Omental fat pad (tissue), 4 donors: ENCODE results near the gene GNAO1. TPM values are rescaled to one million over a fixed set of nuclear protein-coding genes. Genes with fewer than 3 reads are reported as not detected.

Experiments used
- ATAC-seq: fragments of 150-250 bp; one replicate; pipeline ENCODE4 v1.9.1; 2016; ENCODE audit warnings: mild to moderate bottlenecking, moderate library complexity; ENCODE audit not compliant: low FRiP score
- DNase-seq: peaks from one replicate; pipeline ENCODE4 v3.0.0-alpha.2; 2019; ENCODE audit warnings: low spot score
- CTCF ChIP-seq, 3 donors: fragments of 450-650 bp; IDR thresholded peaks; one replicate each; pipeline ENCODE4 v1.5.1; 2016 to 2017; ENCODE audit warnings: antibody characterized with exemption in 3 of 3, mild to moderate bottlenecking in 3 of 3, moderate library complexity in 2 of 3
- total RNA-seq, 4 donors: library from RNA; depleted of rRNA; stranded (reverse); fragments of >200 nt; gene quantifications; one replicate each; pipeline ENCODE4 v1.1.0, GENCODE V29; 2016

Gene GNAO1
- total RNA-seq, 4 donors from 2014 or later, result 1.4 to 2.6 (median 2.3) TPM

- DNase-seq (no peak), ATAC-seq (no peak)
- TF ChIP-seq CTCF (IDR thresholded peaks at IDR 0.05), result no peak
These were observed 152.6 kb downstream of the GNAO1 start for GRCh38 chr16:56343661-56344517.

DNA sequence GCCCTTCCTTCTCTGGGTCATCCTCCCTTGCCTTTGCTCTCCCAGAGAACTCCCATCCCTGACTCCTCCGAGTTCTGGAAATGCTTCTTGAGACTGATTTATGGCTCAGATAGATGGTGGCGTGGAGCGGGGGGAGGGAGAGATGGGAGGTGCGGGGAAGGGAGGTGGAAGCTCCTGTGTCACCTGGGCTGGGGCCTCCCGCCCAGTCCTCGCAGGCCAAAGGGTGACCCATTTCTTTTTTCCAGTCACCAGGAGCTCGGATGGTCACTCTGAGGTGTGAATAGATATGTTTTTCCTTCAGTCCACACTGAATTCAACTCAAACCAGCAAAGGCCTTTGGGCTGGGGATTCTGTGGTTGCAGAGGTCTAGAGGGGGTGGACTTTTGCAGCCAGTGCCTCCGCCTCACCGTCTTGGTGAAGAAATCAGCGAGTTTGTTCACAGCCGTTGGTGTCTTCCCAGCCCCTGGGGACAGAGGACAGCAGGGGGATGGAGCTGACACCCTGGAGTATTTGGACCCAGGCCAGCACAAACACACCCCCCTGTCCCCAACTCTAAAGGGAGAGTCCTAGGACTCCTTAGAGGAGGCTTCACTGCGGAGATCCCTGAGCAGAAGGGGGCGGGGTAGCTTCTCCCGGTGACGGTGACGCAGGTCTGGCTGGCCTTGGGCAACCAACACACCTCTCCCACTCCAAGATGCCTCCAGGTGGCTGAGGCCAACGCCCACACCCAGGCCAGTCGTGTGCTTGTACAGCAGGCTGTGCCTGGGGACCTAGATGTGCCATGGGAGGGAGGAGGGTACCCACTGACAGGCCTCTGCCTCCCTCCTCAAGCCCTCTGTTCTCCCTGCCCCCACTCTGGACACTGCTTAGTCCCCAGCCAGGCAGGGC, 153.5 kb downstream of the GNAO1 start:
- DNase-seq, result no peak
- TF ChIP-seq CTCF (IDR thresholded peaks at IDR 0.05), result no peak
- no peak for ATAC-seq

GRCh38 chr16:56345406-56346050, 154.2 kb downstream of the GNAO1 start:
- TF ChIP-seq CTCF (IDR thresholded peaks at IDR 0.05), result no peak
- no peak for DNase-seq
- ATAC-seq, result no peak

DNA sequence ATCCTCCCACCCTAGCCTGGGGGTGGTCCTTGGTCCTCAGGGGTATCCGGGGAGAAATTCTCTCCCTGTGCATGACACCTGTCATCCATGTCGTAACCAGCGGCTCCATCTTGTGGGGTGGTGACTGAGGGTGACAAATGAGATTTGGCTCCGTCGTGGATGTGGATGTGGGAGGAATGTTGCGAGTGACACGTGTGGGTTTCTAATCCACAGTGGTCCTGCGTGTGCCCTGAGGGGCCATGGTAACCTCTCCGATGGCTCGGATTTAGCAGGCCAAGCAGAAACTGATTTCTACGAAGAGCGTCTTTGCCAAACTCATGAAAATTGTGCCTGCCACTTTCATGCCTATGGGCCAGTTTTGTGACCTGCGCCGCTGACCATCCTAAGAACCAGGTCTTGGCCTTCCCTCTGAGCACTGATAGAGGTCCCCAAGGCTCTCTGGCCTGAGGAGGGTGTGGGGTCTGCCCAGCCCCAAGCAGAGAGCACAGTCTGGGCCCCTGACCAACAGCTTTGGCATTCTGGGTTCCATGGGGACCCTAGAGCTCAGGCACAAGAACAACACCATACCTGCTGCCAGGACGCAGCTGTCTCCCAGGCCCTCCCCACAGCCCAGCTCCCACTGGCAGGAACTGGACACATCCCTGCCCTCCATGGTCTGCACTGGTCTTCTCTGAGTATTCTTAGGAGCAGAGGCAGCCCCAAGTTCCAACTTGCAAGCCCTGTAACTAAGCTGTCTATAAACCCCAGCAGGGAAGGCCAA, 155.0 kb downstream of the GNAO1 start:
- no peak for TF ChIP-seq CTCF (IDR thresholded peaks at IDR 0.05)
- no peak for DNase-seq
- ATAC-seq, result no peak

DNA sequence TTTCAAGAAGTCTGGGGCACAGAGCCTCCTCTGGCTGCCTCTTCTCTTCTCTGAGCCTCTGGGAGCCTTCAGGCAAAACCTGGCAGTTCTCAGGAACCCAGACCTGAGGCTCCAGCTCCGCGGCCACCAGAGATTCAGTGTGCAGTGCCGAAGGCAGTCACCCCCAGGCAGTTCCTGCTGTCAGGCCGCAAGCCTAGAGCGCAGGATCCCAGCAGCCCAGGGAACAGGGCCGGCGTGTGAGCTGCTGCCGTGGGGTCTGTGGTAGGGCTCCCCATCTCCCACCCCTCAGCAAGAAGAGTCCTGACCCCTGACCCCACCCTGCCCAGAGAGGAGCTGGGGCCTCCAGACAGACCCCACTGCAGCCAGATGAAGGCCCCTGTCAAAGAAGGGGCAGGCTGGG, 155.9 kb downstream of the GNAO1 start:
- no peak for TF ChIP-seq CTCF (IDR thresholded peaks at IDR 0.05)

GRCh38 chr16:56347670-56348069, 156.4 kb downstream of the GNAO1 start:
- DNase-seq (no peak), ATAC-seq (no peak)
- TF ChIP-seq CTCF (IDR thresholded peaks at IDR 0.05), result no peak

More for the DNA sequence above, 155.9 kb downstream of the GNAO1 start:
- no peak for ATAC-seq
- no peak for DNase-seq
